GM21381 (cell line): ENCODE data around the gene PDE9A.

Experiments
- ATAC-seq: cut with Tn5 transposase; IDR thresholded peaks from one replicate; pipeline ENCODE4 v1.9.1; 2021; ENCODE audit warnings: mild to moderate bottlenecking, moderate library complexity; ENCODE audit not compliant: unreplicated experiment

Gene PDE9A

GRCh38 chr21:42670058-42670880 lies 16.8 kb downstream of the PDE9A start:
- ATAC-seq: no peak

GRCh38 chr21:42670884-42671283 lies 17.5 kb downstream of the PDE9A start:
- ATAC-seq: no peak

- ATAC-seq: no peak
Observed at GRCh38 chr21:42671778-42672593, 18.6 kb downstream of the PDE9A start.

GRCh38 chr21:42672699-42673458 lies 19.5 kb downstream of the PDE9A start:
- ATAC-seq: no peak

- ATAC-seq: no peak
Observed at GRCh38 chr21:42673633-42674328, 20.4 kb downstream of the PDE9A start.

GRCh38 chr21:42674351-42674940 lies 21.0 kb downstream of the PDE9A start:
- no peak for ATAC-seq

GRCh38 chr21:42675403-42675802 lies 22.0 kb downstream of the PDE9A start:
- ATAC-seq: no peak

GRCh38 chr21:42676808-42677207 lies 23.4 kb downstream of the PDE9A start:
- ATAC-seq: no peak

GRCh38 chr21:42677339-42678321 lies 24.2 kb downstream of the PDE9A start:
- no peak for ATAC-seq

- no peak for ATAC-seq
Observed at GRCh38 chr21:42678618-42679295, 25.3 kb downstream of the PDE9A start.

GRCh38 chr21:42679319-42680057 lies 26.1 kb downstream of the PDE9A start:
- no peak for ATAC-seq

- ATAC-seq: no peak
Observed at GRCh38 chr21:42680058-42680330, 26.6 kb downstream of the PDE9A start.

- ATAC-seq: no peak
Observed at GRCh38 chr21:42680429-42680828, 27.0 kb downstream of the PDE9A start.

- ATAC-seq: no peak
Observed at GRCh38 chr21:42681296-42682206, 28.1 kb downstream of the PDE9A start.

GRCh38 chr21:42682661-42683210 lies 29.3 kb downstream of the PDE9A start:
- no peak for ATAC-seq

GRCh38 chr21:42683371-42684108 lies 30.1 kb downstream of the PDE9A start:
- ATAC-seq: no peak
